8988T (cell line): ENCODE measurements around the gene APIP.

Experiments
- DNase-seq: peaks from one replicate; pipeline ENCODE4 v3.0.0; 2011

Gene APIP, protein sequence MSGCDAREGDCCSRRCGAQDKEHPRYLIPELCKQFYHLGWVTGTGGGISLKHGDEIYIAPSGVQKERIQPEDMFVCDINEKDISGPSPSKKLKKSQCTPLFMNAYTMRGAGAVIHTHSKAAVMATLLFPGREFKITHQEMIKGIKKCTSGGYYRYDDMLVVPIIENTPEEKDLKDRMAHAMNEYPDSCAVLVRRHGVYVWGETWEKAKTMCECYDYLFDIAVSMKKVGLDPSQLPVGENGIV

DNA sequence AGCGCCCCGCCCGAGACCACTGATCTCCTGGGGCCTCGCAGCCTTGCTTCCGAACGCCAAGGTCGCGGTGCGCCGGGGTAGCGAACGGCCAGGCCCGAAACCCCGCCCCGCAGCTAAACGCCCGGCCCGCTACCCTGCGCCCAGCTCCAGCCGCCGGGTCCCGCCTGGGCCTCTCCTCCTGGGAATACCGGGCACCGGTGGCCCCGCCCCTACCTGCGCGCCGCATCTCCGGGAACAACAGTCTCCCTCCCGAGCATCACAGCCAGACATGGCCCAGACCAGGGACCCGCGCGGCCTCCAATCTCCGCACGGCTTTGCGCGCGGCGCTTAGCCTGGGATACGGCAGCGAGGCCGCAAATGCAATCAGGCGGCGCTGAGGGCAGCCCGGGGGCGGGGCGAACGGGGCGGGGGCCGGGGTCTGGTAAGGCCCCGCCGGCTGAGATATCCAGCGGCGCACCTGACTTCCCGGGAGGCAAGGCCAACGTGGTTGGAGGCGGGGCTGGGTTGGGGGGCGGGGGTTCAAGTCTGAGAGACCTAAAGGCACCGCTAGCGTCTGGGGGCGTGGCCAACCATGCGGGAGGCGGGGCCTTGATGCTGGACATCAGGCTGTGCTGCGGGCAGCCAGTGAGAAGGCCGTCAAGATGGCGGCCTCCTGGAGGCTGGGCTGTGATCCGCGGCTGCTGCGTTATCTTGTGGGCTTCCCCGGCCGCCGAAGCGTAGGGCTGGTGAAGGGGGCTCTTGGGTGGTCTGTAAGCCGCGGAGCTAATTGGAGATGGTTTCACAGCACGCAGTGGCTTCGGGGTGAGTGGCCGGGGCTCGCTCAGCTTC, at the start of gene APIP, which contains the start of gene PDHX:
TSS of gene APIP (minus strand) at position 365 of the 828 bp plus-strand sequence. CDS start at position 270, 95 bp downstream.
TSS of gene PDHX (plus strand) at position 604 of the 828 bp plus-strand sequence. CDS start at position 642, 38 bp downstream.
- peak; percentile 87 for DNase-seq

DNA sequence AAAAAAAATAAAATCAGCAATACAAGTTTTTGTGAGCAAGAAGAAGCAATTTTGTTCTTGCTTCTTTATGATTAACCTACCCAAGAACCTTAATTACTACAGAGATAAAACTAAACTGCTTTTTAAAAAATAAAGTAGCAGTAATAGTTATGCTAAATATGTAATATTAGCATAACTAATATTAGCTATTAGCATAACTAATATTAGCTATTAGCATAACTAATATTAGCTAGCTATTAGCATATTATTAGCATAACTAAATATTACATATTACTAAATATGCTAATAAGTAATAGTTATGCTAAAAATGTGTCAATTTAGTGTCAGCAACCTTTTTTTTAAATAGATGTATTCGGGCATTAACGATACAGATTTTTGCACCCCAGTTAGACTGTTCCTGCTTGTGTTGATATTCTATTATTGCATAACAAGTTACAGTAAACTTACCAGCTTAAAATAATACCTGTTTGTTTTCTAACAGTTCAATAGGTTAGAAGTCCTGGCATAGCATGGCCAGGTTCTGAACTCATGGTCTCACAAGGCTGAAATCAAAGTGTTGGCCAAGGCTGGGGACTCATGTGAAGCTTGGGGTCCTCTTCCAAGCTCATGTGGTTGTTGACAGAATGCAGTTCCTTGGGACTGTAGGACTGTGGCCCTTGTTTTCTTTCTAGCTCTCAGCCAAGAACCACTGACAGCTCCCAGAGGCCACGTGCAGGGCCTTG, 48.6 kb upstream of the APIP start:
- DNase-seq = no peak

DNA sequence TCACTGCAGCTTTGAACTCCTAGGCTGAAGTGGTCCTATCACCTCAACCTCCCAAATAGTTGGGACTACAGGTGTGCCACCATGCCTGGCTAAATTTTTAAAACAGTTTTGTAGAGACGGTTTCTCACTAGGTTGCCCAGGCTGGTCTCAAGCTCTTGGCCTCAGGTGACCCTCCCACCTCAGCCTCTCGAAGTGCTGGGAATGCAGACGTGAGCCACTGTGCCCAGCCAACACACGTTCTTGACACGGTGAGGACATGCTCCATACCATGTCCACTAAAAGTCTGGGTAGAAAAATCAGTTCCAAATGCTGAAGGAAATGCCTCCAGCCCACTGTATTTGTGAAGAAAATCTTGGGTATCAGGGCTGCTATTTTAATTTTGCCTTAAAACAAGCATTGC, 47.2 kb upstream of the APIP start:
- no peak for DNase-seq

DNA sequence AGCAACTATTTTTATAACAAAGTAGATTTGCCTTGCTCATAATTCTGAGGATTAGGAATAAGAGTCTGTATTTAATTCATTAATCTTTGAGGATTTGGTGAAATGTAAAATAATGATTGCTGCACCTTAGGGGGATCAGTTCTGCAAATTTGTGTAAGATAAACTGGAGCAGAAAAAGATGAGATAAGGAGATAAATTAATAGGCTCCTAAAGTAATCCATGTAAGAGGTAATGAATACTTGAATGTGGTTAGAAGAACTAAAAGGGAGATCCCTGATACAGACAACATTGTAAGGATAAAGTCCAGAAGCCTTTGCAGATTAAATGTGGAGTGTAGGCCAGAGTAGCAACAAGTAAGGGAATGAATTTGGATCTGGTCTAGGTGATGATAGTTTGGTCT, 45.9 kb upstream of the APIP start:
- DNase-seq = no peak

DNA sequence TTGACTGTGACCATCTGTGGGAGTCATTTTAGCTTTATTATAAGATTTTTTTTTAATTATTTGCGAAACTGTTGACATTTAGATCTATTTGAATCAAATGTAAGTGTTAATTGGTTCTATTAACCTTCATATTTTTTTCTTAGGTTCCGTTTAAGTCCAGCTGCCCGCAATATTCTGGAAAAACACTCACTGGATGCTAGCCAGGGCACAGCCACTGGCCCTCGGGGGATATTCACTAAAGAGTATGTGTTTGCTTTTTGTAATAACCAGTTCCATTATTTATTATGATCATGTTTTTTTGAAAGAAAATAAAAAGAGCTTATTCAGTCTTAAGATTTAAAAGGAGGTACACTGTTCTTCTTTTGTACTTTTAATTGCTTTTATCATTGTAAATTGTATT, 44.1 kb upstream of the APIP start:
- DNase-seq = no peak

DNA sequence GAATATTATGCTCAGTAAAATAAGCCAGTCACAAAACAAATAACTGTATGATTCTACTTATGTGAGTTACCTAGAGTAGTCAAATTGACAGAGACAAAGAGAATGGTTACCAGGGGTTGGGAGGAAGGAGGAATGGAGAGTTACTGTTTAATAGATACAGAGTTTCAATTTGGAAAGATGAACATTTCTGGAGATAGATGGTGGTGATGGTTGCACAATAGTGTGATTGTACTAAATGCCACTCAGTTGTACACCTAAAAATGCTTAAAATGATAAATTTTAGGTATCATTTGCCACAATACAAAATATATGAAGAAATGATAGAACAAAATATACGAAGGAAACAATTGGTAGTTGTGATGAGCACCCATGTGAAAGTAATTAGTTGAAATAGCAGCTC, 43.6 kb upstream of the APIP start:
- DNase-seq = no peak

DNA sequence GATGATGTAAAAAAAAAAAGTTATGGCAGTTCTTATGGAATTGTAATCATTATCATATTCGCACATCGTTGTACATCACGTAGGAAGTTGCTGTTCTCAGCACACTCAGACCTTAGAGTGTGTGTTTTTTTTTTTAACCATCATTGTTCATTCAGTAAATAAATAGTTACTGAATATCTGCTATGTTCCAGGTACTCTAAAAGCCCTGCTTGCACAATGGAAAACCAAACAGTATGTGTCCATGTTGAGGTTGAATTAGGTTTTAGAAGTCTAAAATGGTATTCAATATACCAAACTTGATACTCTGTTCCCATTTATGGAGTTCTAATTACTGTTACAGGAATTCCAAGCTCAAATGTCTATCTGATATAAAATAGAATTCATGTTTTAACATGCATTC, 41.4 kb upstream of the APIP start:
- DNase-seq = no peak

DNA sequence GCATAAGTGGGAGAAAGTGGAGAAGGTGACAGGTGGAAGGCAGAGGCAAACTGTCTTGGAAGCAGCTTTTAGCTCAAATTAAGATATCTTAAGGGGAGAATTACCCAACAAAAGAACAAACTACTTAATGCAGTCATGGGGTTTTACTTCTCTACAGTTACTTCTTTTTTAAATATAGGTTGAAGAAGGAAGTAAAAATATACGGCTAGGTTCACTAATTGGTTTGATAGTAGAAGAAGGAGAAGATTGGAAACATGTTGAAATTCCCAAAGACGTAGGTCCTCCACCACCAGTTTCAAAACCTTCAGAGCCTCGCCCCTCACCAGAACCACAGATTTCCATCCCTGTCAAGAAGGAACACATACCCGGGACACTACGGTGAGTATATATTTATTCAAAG, 41.0 kb upstream of the APIP start:
- DNase-seq = no peak

DNA sequence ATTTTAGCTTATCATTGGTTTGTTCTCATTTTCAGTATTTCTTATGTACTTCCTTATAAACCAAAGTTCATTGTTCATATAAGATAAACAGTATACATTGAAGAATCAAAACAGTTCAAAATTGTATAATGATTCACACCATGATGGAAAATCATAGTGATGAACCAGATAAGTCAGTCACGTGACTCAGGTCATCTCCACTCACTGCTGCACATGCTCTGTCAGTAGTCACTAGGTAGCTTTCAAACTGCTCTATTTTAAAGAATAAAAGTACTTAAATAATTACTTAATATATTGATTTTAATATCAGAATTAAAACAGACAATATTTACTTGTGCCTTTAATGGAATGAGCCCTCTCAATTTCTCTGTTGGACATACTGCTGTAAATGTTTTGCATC, 37.8 kb upstream of the APIP start:
- DNase-seq = no peak

DNA sequence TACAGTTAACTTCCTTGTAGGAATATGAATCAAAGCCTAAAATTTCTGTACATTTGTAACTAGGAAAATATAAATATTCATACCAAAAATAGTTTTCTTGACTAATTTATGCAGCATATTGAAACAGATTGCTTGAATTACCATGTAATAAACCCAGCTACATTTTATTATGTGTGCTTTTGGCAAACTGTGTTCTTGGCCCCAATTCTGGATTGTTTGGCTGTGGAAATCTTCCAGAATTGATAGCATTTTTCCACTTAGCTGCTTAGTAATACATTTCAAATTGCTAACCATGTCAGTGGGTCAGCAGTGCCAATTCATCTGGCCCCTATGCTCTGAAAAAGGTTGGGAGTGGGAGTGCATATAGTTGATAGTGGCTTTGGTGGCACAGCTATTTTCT, 32.5 kb upstream of the APIP start:
- no peak for DNase-seq

DNA sequence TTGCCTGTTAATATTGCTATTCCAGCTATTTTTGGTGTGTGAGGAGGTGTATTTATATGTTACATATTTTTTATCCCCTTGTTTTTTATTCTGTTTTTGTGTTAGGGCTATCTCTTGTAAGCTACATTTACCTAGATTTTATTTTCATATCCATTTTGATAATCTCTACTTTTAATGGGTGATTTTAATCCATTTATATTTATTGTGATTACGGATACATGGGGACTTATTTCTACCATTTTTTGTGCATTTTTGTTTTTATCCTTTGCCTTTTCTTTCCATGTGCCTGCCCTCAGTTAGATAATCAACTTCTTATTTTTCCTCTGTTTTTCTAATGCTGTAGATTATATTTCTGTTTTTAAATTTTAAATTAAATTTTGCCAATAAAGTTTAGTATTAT, 28.5 kb upstream of the APIP start:
- no peak for DNase-seq

DNA sequence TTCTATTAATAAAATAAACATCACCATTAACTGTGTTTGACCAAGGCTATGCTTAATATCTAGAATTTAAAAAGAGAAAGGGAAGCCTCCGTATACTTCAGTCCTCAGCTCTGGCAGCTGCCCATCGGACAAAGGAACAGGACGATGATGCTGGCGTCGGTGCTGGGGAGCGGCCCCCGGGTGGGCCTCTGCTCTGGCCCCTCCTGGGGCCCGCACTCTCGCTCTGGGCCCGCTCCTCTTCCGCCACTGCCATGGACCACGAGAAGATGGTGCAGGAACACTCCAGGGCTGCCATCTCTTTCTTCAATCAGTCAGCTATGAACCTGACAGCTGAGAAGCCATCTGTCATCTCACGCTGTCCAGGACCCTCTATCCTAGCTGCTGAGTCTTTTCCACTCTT, 25.5 kb upstream of the APIP start:
- DNase-seq = no peak

DNA sequence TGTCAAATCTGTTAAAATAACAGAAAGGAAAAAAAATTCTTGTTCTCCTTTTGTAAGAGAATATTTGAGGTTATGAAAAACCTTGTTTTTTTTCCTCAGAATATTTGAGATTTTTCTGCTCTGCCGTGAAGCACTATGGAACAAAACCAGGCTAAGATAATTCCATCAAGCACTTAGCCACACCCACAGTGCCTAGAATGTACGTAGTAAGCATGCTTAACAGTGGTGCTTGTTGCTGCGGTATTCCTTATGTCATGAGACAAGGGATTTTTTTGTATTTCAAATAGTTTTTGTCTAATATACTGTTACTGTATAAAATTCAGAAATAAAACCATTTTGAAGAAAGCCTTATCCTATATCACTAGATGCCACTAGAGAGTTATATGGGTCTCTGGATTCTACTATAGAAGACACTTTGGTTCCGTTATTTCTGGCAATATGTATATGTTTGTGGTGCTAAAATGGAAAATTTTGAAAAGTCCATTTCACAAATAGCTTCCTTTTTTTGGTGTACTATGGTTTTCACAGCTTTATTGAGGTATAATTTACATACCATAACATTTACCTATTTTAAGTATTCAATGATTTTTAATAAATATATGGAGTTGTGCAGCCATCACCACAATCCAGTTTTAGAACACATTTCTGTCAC, 24.0 kb upstream of the APIP start:
- no peak for DNase-seq

DNA sequence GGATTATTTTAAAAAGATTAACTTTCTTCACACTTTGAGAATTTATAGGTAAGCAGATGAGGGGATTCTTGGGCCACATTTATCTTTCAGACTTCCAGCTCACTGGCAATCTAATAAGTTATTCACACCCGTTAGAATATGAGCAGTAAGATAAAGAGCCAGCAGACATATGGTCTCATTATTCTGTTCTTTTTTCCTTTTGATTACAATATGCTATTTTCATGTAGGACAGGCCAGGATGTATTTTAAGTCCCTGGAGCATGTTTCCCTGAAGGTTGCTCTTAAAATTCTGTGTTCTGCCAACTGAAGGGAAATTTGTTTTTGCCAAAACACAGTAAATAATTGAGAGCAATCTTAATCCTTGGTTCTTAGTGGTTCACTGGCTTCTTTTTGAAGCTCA, 22.4 kb upstream of the APIP start:
- no peak for DNase-seq

DNA sequence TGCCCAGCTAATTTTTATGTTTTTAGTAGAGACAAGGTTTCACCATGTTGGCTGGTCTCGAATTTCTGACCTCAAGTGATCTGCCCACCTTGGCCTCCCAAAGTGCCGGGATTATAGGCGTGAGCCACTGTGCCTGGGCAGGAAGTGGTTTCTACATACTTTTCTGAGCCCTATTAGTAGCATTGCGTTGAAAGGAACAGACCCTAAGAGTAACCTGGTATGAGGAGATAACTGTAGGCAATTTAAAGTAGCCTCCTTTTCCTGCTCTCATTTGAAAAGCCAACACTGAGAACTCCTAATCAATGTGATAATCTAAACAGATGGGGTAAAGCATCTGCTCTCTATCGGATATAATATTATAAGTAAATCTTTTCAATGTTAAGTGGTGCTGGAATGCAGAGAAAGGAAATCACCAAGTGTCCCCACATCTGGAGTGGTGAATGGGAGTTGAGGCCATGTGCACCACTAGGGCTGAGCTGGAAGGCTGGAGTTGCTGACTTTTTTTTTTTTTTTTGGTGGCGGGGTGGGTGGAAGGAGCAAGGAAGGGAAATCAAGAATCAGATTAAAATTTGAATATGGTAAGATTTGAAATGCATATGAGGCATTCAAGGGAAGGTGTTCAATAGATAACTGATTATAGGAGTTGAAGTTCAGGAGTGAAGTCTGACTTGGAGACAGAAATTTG, 20.9 kb upstream of the APIP start:
- DNase-seq = no peak

DNA sequence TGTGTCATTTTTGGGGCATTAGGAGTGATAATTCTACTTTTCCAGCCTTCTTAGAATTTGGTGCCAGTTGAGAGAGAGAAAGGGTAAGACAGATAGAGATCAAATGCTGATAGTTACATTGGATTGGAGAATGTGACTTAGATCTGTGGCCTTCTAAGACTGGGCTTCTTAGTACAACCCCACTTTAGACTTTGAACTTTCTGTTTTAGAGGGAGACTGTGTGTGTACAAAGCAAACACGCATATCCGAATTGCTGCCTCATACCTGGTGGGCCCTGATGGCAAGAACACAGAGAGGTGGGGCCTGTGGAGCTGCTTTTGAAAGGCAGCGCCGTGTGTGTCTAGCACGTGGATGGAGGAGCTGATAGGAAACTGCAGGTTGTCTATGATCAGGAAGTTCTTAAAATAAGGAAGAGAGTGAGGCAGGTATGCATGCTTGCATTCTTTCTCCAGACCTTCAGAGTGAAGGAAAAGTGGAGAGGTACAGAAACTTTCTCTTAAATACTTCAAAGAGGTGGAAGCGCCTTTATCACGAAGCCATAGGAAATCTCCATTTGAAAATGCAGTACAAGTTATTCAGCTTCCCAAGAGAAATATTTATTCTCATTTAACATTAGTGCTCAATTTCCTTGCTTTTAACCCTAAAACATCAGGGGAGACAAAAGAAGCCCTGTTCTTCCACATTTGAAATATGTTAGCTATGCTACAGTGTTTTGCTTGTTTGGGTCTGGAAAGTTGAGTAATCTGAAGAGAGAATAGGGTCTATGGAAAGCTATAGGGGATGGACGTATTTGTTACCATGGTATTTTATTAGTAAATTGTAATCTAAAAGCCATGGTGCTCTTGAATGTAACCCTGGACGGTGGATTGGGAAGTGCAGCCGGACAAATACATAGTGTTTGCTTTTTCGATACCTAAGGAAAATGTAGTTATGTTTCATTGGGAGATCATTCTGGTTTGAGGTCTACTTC, 13.9 kb upstream of the APIP start:
- no peak for DNase-seq

DNA sequence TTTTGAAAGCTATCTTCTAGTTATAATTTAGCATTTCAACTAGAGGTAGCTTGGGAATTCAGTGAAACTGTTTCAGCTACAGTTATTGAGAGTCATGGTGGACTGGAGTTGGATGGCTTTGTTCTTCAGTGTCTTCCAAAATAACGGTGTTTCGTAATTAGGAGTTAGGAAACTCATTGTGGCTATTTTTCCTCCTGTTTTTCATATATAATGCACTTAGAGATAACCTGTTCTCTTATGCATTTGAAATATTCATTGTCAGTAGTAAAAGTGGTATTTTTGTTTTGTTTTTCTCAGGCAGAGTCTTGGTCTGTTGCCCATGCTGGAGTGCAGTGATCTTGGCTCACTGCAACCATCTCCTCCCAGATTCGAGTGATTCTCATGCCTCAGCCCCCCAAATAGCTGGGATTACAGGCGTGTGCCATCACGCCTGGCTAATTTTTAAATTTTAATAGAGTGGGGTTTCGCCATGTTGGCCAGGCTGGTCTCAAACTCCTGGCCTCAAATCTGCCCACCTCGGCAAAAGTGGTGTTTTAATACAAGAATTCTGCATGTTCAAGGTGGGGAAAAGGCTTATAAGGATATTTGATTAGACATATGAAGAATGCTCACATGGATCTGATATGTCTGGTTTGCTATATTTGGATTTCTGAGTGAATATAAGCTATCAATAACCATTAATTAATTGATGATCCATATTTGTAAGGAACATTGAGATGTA, 12.9 kb upstream of the APIP start:
- DNase-seq = no peak

DNA sequence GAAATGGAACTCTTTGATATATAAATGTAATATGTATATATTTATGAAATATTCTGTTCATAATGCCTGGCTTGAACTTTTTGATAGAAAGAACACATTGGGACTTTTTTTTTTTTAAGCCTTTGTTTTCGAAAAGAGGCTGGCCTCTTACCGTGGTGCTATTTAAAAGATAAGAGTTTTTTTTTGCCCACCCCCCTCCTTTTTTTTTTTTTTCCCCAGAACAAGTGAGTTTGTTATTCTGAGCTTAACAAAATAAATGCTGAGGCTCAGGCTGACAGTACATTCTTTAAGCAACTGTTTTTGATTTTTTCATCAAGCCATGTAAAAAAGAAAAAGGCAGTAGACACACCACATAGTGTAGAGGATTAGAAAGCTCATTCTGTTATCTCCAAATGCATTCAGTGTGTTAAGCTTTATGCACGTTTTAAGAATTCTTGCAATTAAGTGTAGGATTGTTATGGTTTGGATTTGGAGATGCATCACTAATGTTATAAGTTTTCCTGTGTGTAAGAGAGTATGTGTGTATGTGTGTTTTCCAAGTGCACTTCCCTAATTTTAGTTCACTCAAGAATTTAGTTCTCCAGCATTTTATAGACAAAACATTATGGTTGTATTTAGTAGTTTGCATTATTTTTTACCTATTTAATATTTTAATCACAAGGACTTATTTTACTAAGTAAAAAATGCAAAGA, 12.2 kb upstream of the APIP start:
- DNase-seq = no peak

DNA sequence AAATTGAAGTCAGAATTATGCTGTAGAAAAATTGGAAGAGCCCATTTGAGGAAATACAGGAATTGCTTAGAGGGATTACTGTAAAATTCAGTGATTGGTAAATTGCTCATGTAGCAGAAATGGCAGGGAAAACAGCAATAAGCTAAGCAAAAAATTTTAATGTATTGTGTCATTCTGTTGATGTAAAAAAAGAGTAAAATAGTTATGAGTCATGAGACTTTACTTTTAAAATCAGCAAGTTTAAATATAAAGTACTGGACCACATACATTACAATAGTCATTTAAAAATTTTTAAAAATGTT, 10.6 kb upstream of the APIP start:
- DNase-seq = no peak

DNA sequence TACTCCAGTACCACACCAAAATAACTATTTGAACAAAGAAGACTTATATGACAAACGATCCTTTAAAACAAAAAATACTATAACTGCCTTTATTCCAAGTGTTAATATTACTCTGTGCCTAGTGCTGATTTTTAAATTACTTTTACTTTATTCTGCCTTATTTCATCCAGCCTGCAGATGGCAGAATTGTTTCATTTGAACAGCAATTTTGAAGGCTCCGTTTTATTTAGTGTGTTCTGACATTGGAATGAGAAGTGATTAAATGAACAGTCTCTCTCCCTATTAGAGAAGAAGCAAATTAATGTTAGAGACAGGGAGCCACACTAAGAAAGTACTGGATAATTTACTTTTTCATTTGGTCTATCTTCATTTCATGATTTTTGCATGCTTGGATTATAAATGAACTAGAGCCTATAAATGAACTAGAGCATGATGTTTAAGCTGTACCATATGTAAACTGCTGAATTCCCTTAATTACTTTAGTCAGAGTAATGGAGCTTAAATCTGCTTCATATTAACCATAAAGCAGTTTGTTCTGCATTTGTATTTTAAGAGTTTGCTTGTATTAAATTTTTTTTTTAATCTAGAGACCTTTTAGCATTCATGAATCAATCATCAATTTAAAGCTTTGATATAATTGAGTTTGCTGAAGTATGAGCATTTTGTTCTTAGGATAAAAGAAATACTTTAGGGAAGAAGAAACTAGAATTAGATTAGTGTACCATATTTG, 10.1 kb upstream of the APIP start:
- no peak for DNase-seq
